HG02642 (cell line): Measurements from ENCODE around the gene DPYSL4.
"Not testable (repeated sequence)": the region's sequence is repeated elsewhere in the genome, so short reads cannot be mapped to it uniquely, and the experiment has no call there.

Experiments used
- ATAC-seq: cut with Tn5 transposase; IDR thresholded peaks from one replicate; pipeline ENCODE4 v1.9.1; 2021; ENCODE audit warnings: mild to moderate bottlenecking; ENCODE audit not compliant: unreplicated experiment, poor library complexity

DPYSL4 gene

GRCh38 chr10:132203256-132204077 lies 16.7 kb downstream of the DPYSL4 start:
- no peak for ATAC-seq

- ATAC-seq, result no peak
Measured at GRCh38 chr10:132204078-132204780, 17.5 kb downstream of the DPYSL4 start.

DNA sequence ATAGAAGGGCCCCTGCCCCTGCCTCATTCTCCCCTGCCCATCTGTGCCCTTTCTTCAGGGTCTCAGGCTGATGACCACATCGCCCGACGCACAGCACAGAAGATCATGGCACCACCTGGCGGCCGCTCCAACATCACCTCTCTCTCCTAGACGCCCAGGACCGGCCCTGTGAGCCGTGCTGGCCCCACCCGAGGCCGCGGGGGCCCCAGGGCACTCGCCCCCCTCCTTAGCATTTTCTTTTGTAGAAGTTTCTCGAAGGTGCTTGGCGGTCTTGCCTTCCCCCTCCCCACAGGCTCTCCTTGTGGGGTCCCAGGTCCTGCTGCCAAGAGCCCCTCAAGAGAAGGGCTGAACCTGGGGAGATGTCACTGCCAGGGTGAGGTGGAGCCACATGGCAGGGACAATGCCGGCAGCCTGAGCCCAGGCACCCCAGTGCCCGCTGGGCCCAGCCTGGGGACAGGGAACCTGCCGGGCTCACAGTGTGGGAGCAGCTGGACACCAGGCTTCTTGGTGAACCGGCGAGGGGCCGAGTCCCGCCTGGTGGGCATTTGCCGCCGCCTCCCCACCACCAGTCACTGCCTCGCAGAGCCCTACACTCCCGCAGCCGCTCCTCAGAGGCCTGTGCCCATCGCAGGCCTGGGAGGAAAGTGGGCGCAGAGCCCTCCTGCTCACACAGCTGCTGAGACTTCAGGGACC lies 18.2 kb downstream of the DPYSL4 start:
- ATAC-seq, result no peak

DNA sequence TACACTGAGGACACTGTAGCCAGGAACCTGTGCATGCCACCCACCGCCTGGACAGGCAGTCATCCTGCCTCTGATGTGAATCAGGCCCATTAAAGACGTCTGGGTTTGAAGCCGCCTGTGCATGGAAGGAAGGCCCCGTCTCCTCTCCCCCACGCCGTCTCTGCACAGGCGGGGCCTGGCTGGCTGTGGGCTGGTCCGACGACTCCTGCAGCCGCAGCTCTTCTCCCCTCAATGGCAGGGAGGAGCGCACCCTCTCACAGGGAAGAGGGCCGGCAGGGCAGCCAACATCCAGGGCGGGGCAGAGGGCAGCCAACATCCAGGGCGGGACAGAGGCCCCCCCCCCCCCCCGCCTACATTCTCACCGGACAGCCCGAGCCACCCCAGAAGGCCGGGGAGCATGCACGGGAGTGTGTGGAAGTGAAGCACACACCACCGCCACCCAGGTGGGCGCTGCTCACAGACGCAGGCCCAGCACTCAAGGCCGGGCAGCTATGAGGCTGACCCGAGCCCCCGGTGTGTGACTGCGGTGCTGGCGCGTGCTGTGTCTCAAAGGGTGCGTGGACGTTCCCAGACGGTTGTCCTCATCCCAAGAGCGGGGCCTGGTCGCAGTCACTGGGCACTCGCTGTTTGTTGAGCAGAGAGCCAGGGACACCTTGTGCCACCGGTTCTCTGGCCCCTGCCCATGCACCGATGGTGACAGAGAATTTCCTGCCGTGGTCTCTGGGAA lies 19.1 kb downstream of the DPYSL4 start:
- no peak for ATAC-seq

DNA sequence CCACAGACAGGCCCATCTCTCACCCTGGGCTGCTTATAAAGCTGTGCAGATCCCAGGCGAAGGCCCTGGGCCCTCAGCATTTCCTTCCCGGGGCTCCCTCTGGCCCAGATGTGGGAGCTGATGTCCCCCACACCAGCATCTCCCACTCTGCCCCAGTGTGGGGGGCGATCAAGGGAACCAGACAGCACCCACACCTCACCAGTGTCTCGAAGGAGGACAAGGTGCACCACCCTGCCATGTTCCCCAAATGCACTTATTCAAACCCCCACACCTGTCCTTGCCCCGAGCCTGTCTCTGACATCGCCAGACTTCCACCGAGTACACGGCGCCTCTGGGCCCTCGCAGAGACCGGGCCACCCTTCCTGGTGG lies 19.6 kb downstream of the DPYSL4 start:
- ATAC-seq, result no peak

DNA sequence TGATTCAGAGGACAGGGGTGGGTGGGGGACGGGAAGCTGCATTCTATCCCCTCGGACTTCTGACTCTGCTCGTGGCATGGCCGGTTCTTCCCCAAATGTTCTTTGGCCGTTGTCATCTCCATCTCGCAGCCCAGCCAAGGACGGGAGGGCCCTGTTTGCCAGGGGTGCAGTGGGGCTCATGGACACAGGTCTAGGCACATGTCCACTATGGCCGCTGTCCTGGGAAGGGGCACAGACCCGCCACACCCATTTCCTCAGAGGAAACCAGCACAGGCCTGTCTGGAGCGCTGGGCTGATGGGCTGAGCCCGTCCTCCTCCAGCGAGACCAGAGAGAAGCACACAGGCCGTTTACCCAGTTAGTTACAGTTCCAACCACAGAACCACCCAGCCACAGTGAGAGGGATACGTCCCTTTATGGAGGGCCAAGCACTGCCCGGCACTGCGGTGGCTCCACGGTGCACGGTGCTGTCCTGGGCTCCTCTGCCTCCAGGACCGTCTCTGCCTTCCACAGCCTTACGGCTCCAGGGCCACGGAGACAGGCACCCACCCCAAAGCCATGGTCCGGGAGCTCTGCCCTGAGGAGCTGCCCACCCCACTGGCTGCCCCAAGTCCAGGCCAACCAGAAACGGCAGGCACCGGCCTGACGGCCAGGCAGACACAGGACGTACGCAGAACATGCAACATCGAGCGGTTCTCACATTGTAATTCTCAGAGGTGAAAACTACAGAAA lies 20.2 kb downstream of the DPYSL4 start:
- no peak for ATAC-seq

- no peak for ATAC-seq
Measured at GRCh38 chr10:132207536-132208461, 21.1 kb downstream of the DPYSL4 start.

GRCh38 chr10:132208462-132209050 lies 21.8 kb downstream of the DPYSL4 start:
- ATAC-seq, result no peak

DNA sequence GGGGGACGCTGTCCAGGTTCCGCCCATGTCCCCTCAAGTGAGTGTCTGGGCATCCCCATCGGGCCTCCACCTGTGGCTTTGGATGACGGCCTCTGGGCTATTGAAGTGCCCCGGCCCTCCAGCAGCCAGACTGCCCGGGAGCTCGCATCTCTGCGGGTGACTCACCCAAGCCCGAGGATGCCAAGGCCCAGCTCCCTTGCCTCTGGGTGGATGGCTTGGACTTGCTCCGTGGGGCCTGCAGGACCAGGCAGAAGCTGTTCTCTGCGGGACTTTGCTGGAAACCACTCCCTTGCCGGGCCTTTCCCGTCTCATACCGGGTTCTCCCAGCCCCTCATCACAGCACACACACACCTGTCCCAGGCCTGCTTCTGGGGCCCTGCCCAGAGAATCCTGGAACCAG lies 22.4 kb downstream of the DPYSL4 start:
- no peak for ATAC-seq

- no peak for ATAC-seq
Measured at GRCh38 chr10:132209978-132210530, 23.3 kb downstream of the DPYSL4 start.

DNA sequence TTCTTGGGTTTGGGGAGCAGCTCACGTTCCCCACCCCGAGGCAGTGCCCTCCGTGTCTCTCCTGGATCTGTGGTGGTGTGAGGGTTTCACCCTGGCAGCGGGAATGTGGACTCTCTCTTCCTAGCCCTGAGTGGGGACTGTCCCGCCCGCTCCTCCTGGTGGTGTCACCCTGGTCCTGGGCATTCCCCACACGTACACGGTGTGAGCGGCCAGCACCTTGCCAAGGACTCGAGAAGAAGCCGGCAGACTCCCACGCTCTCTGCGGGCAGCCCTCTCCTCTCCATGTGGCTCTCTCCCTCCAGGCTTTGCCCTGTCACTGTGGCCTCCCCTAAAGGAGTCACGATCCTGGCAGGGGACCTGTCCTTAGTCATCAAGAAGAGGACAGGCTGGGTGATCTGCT lies 24.0 kb downstream of the DPYSL4 start:
- no peak for ATAC-seq

GRCh38 chr10:132211246-132211645 lies 24.5 kb downstream of the DPYSL4 start:
- ATAC-seq, result no peak

- ATAC-seq, result no peak
Measured at GRCh38 chr10:132212816-132213215, 26.1 kb downstream of the DPYSL4 start.

DNA sequence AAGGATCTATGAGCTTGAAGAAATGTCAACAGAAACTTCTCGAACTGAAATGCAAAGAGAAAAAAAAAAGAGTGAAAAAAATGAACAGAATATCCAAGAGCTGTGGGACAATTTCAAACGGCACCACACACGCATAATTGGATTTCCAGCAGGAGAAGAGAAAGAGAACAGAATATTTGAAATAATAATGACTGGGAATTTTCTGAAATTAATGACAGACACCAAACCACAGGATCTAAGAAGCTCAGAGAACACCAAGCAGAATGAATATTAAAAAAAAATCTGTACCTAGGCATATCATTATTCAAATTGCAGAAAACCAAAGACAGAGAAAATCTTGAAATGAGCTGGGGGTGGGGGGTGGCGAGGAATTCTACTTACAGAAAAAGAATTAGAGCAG lies 27.2 kb downstream of the DPYSL4 start:
- ATAC-seq, result no peak

DNA sequence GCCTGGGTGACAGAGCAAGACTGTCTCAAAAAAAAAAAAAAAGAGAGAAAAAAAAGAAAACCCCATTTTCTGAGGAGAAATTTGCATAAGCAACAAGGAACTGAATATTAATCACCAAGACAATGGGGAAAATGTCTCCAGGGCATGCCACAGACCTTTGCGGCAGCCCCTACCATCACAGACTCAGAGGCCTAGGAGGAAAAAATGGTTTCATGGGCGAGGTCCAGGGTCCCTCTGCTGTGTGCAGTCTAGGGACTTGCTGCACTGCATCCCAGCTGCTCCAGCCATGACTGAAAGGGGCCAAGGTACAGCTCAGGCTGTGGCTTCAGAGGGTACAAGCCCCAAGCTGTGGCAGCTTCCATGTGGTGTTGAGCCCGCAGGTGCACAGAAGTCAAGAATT lies 29.7 kb downstream of the DPYSL4 start:
- ATAC-seq, result not testable (repeated sequence)

DNA sequence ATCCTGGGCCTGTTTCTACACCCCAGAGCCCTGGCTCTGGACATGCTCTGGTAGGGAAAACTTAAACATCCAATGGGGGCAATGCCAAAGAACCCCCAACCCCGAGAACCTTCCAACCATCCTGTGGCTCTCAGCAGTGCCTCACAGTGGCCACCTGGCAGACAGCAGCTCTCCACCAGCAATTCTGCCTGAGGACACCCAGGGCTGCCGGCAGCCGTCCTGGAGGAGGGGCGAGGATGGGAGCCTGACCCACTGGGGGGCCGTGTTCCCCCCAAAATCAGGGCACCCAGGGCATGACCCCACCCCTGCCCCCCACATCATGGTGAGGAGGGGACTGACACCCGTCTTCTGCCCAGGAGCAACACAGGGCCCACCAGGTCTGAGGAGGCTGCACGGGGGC lies 32.7 kb downstream of the DPYSL4 start:
- no peak for ATAC-seq

DNA sequence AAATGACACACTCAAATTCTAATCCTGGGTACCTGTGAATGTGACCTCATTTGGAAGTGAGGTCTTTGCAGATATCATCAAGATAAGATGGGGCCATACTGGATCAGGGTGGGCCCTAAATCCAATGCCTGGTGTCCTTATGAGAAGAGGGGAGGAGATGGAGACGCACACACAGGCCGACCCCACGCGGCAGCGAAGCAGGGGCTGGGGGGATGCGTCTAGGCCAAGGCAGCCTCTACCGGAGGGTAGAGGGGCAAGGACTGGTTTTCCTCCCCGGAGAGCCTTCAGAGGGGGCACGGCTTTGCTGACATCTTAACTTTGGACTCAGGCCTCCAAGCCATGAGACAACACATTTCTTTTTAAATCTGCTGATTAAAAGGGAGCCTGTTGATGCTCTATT lies 33.3 kb downstream of the DPYSL4 start:
- ATAC-seq, result no peak

DNA sequence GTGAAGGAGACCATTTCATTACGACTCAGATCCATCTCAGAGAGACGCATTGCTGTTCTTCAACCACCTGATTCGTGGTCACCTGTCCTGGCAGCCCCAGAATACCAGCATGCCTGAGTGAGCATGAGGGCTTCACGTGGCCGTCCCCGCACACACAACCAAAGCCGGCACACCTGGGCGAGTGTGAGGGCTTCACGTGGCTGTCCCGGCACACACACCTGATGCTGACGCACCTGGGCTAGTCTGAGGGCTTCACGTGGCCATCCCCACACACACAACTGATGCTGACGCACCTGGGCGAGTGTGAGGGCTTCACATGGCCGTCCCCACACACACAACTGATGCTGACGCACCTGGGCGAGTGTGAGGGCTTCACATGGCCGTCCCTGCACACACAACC lies 34.2 kb downstream of the DPYSL4 start:
- not testable (repeated sequence) for ATAC-seq
